ENCODE data around the gene PLA2G4E.

Gene PLA2G4E

GRCh38 chr15:41992151-41992802 lies 28.6 kb downstream of the PLA2G4E start:
- no peak for DNase-seq

DNA sequence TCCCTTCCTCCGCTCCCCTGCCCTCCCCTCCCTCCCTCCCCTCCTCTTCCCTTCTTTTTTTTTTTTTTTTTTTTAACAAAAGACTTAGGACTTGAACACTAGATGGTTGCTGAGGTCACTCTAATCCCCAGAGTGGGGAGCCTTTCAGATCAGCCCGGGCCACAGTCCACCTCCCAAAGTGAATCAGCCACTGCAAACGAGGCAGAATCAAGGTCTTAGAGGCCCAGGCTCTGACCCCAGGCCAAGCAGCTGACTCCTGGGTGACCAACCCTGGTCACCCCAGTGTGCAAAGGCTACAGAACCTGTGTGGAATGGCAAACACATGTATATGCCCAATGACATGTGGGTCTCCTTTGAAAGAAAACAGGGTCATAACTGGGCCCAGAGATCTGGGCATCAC lies 30.2 kb downstream of the PLA2G4E start:
- no peak for DNase-seq

GRCh38 chr15:41990243-41990605 lies 30.6 kb downstream of the PLA2G4E start:
- DNase-seq: no peak

DNA sequence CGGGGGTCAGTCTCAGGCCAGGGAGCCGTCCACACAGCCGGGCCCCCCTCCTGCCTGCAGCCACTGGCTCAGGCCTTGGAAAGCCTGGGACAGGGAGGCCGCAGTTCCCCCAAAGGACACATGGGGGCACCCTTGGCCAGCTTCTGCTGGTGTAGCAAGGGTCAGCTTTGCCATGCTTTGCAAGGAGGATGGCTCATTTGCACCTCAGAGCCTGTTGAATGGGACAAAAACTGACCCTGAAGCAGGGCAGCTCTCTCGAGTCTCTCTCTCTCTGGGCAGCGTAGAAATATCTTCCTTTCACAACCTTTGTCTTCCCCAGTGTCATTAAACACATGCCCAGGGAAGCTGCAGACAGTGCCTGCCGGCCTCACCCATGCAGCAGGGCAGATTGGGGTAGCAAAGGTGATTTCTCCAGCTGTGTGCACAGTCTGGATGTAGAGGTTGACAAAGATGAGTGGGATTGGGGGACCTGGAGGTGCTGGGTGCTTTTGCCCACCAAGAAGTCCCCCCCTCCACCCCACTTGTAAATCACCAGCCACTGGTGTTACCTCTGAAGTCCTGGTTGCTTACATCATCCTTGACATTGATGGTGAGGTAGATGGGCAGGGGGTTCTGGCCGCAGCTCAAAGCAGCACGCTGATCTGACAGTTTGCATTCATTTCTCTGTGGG lies 31.1 kb downstream of the PLA2G4E start:
- peak; percentile 81 for DNase-seq

DNA sequence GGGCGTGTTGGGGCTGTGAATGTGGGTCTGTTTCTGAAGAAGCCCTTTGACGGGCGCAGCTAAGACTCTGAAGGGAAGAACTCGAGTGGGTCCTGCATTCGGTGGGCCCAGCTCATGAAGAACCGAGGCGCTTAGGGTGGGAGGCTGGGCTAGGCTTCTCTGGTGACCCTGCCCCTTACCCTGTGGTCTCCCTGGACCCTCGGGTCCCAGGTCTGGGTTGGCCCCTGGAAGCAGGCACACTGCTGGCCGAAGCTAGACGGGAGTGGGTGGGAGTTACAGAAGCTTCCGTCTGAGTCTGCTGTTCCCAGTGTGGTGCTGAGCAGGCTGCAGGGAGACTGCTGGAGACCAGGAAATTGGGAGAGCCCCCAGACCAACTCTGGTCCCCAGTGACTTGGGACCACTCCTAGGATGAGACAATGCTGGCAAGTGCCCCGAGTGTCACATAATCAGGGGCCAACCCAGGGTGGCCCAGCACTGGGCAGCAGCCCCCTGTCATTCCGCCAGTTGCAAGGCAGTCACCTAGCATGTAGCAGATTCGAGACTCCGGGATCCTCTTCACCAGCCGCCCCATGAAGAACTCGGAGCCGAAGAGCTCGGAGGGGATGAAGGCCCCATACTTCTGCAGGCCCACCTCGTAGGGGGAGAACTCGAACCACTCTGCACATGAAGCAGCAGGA lies 31.8 kb downstream of the PLA2G4E start:
- DNase-seq: no peak

DNA sequence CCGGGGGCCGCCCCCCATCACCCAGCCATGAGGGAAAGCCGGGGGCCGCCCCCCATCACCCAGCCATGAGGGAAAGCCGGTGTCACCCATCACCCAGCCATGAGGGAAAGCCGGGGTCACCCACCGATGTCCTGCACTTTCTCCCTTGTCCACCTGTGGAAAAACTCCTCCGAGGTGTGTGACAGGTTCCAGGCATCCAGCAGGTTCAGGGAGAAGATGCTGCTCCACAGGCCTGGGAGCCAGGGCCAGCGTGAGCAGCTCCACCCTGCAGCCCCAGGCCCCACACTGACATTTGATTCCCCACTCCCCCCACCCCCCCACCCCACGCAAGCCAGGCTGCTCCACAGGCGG lies 32.9 kb downstream of the PLA2G4E start:
- no peak for DNase-seq

DNA sequence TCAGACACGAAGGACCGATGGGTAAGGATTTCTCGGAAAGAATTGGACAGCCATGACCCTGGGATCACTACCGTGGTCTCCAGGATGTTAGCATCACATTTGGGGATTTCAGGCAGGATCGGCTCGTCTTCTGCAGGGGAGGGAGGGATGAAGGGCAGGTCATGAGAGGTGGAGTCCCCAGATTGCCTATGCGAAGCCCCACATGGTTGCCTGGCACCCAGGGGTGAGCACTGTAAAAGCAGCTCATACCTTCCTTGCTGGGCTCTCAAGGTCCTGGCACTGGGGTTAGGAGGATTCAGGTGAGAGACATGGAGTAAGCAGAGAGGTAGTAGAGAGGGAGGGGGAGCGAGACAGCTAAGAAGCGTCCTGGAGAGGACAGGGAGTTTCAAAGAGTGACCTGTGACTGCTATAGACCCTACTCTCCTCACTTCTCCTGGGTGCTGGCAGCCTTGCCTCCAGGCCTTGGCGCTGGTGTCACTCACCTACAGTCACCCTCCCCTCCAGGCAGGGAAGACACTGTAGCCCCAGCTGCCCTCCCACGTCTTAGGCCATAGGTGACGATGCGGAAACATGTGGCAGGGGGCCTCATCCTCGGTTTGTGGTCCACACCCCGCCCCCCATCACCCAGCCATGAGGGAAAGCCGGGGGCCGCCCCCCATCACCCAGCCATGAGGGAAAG lies 33.5 kb downstream of the PLA2G4E start:
- no peak for DNase-seq

DNA sequence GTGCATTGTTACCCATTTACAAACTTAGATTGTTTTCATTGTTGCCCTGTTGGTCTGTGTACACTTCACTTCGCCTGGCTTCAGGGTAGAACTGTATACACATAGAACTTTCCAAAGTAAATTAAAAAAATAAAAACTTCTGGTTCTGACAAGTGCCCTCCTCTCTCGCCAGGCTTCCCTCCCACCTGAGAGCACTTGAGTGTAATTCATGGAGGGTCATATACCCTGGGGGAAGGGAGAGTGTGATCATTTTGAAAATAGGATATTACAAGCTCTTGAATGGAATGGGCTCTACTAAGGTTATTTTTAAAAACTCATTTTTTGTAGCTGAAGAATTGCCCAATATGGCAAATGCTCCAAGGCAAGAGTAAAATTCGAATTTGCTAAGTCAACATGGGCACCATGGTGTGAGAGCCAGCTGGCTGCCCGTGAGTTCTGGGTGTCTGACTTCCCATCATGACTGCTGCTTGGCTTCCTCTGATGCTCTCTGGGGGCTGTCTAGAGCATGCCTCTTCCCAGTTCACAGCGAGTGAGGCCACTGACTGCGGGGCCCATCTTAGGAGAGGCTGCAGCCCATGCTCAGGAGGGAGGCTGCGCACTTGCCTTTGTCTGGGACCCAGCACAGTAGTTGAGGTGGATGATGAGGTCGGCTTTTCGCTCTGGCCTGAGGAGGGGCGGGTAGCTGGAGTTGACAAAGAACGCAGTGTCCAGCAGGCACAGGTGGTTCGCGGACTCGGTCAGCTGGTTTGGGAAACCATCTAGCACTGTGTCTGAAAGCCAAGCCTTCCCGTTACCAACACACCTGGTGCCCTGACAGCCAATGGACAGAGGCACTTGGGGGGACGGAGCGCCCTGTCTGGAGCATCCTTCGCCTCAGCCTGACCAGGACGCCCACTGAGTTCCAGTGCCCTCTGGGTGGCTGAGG lies 35.3 kb downstream of the PLA2G4E start:
- no peak for DNase-seq

- no peak for DNase-seq
Observed at GRCh38 chr15:41984622-41985021, 36.2 kb downstream of the PLA2G4E start.

GRCh38 chr15:41983621-41984571 lies 36.9 kb downstream of the PLA2G4E start:
- DNase-seq: no peak

GRCh38 chr15:41983221-41983620 lies 37.6 kb downstream of the PLA2G4E start:
- DNase-seq: no peak

DNA sequence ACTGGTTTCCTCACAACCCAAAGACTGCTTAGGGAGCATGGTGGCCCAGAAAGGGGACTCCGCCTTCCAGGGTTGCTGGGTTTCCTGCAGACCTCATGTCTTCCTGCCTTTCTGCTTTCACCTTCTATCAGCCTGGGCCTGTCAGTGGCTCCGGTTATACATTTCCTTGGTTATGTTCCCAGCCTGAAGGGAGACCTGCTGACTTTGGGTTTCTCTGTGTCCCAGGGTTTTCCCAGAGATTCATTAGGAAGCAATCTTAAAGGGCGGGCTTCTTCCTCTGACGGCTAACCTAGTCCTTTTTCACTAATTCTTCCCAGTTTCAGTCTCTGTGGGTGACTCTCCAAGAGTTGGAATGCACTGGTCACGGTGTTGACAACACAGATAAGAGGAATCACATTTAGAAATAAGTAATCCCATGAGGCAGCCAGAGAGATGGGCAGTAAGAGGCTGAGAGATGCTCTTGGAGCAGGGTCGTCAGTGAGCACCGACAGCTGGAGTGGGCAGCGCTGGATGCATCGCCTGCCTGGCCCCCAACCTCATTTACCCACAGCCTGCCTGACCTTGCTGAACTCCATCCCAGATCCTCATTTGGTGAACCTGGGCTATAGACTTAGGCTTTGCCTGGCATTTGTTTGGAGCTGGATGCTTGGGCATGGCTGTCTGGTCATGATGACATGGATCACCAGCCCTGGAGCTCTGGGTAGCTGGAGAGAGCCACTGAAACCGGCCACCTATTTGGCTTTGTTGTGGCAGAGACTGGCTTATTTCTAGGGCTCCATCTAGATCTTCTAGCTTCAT lies 38.5 kb downstream of the PLA2G4E start:
- DNase-seq: no peak

- DNase-seq: no peak
Observed at GRCh38 chr15:41981371-41982132, 39.3 kb downstream of the PLA2G4E start.

DNA sequence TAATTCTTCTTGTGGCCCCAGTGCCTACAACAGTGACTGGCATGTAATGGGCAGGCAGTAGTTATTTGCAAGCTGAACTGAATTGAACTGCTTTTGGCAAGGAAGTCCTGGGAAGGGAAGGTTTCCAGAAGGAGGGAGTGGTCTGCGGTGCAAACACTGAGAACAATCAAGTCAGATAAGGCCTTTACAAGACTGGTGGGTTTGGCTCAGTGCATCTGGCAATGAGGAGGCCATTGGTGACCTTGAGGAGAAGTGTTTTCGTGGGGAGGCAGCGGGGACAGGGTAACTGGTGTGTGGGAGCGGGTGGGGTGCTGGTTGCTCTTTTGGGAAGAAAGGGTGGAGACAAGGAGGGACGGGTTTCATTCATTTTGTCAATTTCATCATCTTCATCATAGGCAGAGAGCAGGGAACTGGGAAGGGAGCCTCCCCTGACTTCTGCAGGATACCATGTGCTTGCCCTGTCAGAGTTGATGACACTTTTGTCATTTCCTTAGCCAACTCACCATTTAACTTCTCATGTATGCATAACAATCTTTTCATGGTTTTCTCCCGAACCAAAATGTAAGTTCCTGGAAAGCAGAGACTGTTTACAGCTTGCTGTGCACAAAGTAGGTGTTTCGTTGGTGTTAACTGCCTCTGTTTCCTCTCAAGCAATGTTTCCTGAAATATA lies 40.1 kb downstream of the PLA2G4E start:
- no peak for DNase-seq

DNA sequence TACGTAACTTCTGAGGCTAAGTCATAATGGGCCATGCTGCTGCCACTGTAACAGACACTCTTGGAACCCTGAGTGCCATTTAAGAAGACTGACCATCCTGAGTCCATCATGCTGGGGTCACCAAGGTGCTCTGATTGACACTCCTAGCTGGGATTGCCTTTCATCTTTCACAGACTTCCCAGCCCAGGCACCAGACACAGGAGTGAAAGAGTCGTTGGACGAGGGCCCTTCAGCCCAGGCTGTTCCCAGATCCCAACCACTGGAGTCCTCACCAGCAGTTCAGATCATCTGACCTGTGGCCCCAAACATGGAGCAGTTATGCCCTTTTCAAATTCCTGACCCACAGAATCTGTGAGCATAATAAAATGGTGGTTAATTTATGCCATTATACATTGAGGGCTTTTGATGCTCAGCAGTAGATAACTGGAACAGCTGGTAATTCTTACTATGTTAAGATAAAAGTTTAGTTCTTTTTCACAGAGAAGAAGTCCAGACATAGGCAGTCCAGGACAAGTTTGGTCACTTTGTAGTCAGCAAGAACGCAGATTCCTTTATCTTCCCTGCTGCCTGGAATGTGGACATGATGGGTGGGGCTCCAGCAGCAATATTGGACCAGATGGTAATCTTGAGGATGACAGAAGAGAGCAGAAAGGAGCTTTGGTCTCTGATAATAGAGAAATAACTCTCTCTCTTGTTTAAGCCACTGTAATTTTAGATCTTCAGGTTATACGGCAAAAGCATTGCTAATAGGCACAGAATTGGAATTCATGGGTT lies 41.2 kb downstream of the PLA2G4E start:
- no peak for DNase-seq

GRCh38 chr15:41978534-41978933 lies 42.3 kb downstream of the PLA2G4E start:
- DNase-seq: no peak

- DNase-seq: no peak
Observed at GRCh38 chr15:41977757-41978383, 43.0 kb downstream of the PLA2G4E start.

- no peak for DNase-seq
Observed at GRCh38 chr15:41975669-41976068, 45.2 kb downstream of the PLA2G4E start.

Measured in CD4-positive, alpha-beta T cell treated with Interleukin-10 for 1 hour (primary cell).